Colonic mucosa (tissue), 4 donors: Measurements from ENCODE around the gene EIF5. TPM values are rescaled to one million over a fixed set of nuclear protein-coding genes. Genes with fewer than 3 reads are reported as not detected.

ENCODE experiments used
- DNase-seq: peaks from one replicate; pipeline ENCODE4 v3.0.0-alpha.2; 2020
- H3K27ac ChIP-seq: fragments of 200-600 bp; one replicate; pipeline ENCODE4 v1.8.0; 2021
- H3K27me3 ChIP-seq: fragments of 200-600 bp; one replicate; pipeline ENCODE4 v1.8.0; 2021
- H3K36me3 ChIP-seq: fragments of 200-600 bp; one replicate; pipeline ENCODE4 v1.8.0; 2021
- H3K4me1 ChIP-seq: fragments of 200-600 bp; one replicate; pipeline ENCODE4 v1.8.0; 2021; ENCODE audit warnings: mild to moderate bottlenecking
- H3K4me3 ChIP-seq: fragments of 200-600 bp; one replicate; pipeline ENCODE4 v1.8.0; 2021
- H3K9ac ChIP-seq, 2 donors: one replicate each; pipeline ENCODE4 v1.7.0; 2013; ENCODE audit warnings: control low read depth in 2 of 2, low read depth in 2 of 2, low read length in 2 of 2
- H3K9me3 ChIP-seq: fragments of 200-600 bp; one replicate; pipeline ENCODE4 v1.8.0; 2021
- intact Hi-C: fragments of 100-400 bp; cut with DNase I; formaldehyde crosslinking; loops from one replicate; pipeline ENCODE4 v1.14.1; 2022
- total RNA-seq, 2 donors: library from RNA; stranded (reverse); fragmentation: NEBNext Ultra II Directional in 1 of 2; extraction: Animal tissue kit (Norgen Biotek cat#: 25700) in 1 of 2; gene quantifications; one replicate each; pipeline ENCODE4 v1.2.1, GENCODE V29; 2021
- TF ChIP-seq, protein P1 (sequence below): fragments of 200-600 bp; IDR thresholded peaks from one replicate; pipeline ENCODE4 v1.8.0; 2022; ENCODE audit warnings: antibody characterized with exemption, mild to moderate bottlenecking
- donor health status: healthy.
- donor health status: DM: no; HTN: no; CAD: no.
- donor health status: DM: no; HTN: no; CAD: no.

EIF5 gene
- total RNA-seq, 2 donors from 2014 or later = 169 to 265 TPM

DNA sequence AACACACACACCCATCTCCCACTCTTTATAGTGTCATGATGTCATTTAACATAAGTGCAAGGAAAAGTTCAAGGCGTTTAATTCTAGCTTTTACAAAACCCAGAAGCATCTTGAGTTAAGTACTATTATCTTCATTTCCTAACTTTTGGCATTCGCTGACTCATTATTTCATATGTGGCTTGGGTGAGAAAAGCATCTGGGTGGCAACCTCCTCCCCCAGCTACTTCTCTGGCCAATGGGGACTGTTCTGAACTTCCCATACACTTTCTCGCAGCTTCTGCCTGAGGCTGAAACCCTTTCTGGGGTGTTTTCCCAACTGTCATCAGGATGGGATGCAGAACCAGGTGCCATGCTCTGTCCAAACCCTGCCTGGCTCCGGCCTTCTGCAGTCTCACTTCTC lies 48.3 kb downstream of the EIF5 start:
- TF ChIP-seq, protein P1, sequence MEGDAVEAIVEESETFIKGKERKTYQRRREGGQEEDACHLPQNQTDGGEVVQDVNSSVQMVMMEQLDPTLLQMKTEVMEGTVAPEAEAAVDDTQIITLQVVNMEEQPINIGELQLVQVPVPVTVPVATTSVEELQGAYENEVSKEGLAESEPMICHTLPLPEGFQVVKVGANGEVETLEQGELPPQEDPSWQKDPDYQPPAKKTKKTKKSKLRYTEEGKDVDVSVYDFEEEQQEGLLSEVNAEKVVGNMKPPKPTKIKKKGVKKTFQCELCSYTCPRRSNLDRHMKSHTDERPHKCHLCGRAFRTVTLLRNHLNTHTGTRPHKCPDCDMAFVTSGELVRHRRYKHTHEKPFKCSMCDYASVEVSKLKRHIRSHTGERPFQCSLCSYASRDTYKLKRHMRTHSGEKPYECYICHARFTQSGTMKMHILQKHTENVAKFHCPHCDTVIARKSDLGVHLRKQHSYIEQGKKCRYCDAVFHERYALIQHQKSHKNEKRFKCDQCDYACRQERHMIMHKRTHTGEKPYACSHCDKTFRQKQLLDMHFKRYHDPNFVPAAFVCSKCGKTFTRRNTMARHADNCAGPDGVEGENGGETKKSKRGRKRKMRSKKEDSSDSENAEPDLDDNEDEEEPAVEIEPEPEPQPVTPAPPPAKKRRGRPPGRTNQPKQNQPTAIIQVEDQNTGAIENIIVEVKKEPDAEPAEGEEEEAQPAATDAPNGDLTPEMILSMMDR = no peak
- DNase-seq = no peak

DNA sequence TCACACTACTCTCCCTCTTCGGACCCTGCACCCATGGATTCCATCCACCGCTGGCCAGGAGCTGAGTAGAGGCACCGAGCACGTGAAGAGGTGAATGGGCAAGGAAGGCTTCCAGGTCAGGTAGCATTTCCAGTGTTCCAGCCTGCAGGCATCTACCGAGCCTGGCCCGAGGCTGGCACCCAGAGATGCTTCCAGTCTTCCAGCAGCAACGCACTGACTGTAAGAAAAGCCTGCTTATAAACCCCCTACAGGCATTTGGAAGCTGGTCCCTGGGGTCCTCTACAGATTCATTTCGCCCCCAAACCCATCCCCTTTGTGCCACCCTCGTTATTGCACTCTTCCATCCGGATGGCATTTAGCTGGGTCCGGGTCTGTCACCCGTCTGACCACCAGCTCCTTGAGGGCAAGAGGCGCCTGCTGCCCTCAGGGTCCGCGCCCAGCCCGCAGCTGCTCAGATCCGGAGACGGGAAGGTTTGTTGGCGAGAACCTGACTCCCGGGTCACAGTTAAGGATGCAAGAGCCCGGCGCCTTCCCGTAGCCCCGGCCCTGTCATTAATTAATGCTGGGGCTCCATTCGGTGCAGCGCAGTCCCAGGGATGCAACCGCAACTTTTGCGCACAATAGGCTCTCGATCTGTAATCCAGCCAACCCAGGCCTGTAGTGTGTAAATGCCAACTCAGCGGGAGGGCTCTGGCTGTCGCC lies 50.6 kb downstream of the EIF5 start:
- peak overlapping the region; percentile 90 to 97 for H3K9ac ChIP-seq
- no peaks in the 10 kb centered on the region for H3K36me3 ChIP-seq
- peak; percentile 30 for DNase-seq
- H3K27ac ChIP-seq = peak overlapping the region; percentile 99
- peak overlapping the region; percentile 87 for H3K4me3 ChIP-seq
- intact Hi-C loops = loop anchor here (10.0 kb wide), 1 partner anchor 50 kb away; the partner anchor contains the start of gene EIF5
- peaks cover 3% of the 10 kb centered on the region for H3K4me1 ChIP-seq
- TF ChIP-seq, protein P1 = no peak
- H3K27me3 ChIP-seq = no peaks in the 10 kb centered on the region
- H3K9me3 ChIP-seq = no peaks in the 10 kb centered on the region

More for the DNA sequence above, 48.3 kb downstream of the EIF5 start:
- Histone ChIP-seq H3K4me3 (no peak overlapping the region), H3K27me3 (no peaks in the 10 kb centered on the region), H3K9me3 (no peaks in the 10 kb centered on the region), H3K9ac (no peak overlapping the region), H3K27ac (no peak overlapping the region), H3K4me1 (no peaks in the 10 kb centered on the region), H3K36me3 (no peaks in the 10 kb centered on the region)
- intact Hi-C loops = loop anchor here (10.0 kb wide), 1 partner anchor 48 kb away; the partner anchor contains the start of gene EIF5

DNA sequence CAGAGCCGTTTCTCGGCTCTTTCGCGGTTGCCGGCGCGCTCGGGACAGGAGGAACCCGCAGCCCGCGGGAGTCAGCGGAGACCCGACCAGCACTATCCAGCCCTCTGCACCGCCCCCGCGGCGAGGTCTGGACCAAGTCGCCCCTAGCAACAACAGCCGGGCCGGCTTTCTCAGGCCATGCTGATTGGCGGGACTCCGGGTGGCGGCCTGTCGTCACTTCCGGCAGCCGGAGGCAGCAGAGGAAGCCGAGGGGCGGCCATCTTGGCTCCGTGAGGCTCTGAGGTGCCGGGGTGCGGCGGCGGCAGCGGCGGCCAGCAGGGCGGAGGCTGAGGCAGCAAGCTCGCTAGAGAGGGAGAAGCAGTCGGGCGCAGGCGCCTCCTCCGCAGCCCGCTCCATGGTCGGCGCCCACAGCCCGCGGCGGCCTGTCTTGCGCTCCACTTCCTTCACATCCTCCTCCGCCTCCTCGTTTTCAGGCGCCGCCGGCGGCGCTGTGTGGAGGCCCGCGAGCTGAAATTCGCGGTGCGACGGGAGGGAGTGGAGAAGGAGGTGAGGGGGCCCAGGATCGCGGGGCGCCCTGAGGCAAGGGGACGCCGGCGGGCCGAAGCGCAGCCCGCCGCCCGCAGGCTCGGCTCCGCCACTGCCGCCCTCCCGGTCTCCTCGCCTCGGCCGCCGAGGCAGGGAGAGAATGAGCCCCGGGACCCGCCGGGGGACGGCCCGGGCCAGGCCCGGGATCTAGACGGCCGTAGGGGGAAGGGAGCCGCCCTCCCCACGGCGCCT lies 51.3 kb downstream of the EIF5 start, which contains the start of gene MARK3:
Gene MARK3, plus strand, starts transcription at position 264 of the 777 bp plus-strand sequence. CDS start 615 bp downstream, outside the sequence.
- intact Hi-C loops = loop anchor here (10.0 kb wide), 1 partner anchor 51 kb away; the partner anchor contains the start of gene EIF5
- Histone ChIP-seq H3K4me1 (peaks cover 3% of the 10 kb centered on the region), H3K27me3 (no peaks in the 10 kb centered on the region), H3K4me3 (peak within 1 kb of the TSS; percentile 87), H3K9me3 (no peaks in the 10 kb centered on the region), H3K9ac (peak within 1 kb of the TSS; percentile 90 to 97), H3K36me3 (no peaks in the 10 kb centered on the region), H3K27ac (peak within 1 kb of the TSS; percentile 99)
- TF ChIP-seq, protein P1 = no peak
- peak; percentile 97 for DNase-seq

DNA sequence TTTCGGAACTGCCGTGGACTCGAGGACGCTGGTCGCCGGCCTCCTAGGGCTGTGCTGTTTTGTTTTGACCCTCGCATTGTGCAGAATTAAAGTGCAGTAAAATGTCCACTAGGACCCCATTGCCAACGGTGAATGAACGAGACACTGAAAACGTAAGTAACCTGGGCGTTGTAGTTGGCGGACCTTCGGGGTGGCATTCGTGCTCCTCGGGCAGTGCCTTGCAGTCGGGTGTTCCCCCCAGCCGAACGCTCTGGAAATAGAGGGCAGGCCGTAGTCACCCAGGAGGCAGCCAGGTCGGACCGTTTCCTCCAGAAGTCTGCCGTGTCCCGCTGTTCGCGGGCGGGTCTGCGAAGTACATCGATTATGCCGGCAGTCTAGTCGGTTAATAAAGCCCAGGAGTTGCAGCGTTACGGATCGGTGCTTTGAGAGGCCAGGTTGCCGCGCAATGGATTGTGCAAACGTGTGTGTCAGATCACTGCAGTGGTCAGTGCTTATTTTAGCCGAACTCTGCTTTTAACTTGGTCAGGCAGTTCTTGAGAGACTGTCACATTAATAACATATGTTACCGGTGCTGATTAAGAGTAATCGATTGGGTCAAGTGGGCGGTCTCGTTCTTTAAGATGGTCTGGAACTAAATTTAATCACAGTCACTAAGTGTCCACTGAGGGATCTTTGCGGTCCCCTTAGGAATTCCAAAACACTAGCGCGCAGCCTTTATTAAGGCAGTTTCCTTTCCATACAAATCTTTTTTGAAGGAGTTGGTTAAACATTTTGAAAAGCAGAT lies 52.1 kb downstream of the EIF5 start:
- Histone ChIP-seq H3K9me3 (no peaks in the 10 kb centered on the region), H3K27me3 (no peaks in the 10 kb centered on the region), H3K9ac (peak overlapping the region; percentile 90 to 97), H3K36me3 (no peaks in the 10 kb centered on the region), H3K4me3 (peak overlapping the region; percentile 87), H3K4me1 (peaks cover 3% of the 10 kb centered on the region), H3K27ac (peak overlapping the region; percentile 99)
- peak; percentile 55 for DNase-seq
- intact Hi-C loops = loop anchor here (10.0 kb wide), 1 partner anchor 51 kb away; the partner anchor contains the start of gene EIF5
- TF ChIP-seq, protein P1 = no peak
